GM18498 (cell line): ENCODE data around the gene SHROOM2.
A peak's percentile ranks its signal among the peaks of the same experiment; 100 is the strongest.
"Not testable (repeated sequence)": the region's sequence is repeated elsewhere in the genome, so short reads cannot be mapped to it uniquely, and the experiment has no call there.

ENCODE experiments used
- ATAC-seq: cut with Tn5 transposase; IDR thresholded peaks from one replicate; pipeline ENCODE4 v1.9.1; 2021; ENCODE audit warnings: mild to moderate bottlenecking, moderate library complexity; ENCODE audit not compliant: unreplicated experiment

SHROOM2 gene

DNA sequence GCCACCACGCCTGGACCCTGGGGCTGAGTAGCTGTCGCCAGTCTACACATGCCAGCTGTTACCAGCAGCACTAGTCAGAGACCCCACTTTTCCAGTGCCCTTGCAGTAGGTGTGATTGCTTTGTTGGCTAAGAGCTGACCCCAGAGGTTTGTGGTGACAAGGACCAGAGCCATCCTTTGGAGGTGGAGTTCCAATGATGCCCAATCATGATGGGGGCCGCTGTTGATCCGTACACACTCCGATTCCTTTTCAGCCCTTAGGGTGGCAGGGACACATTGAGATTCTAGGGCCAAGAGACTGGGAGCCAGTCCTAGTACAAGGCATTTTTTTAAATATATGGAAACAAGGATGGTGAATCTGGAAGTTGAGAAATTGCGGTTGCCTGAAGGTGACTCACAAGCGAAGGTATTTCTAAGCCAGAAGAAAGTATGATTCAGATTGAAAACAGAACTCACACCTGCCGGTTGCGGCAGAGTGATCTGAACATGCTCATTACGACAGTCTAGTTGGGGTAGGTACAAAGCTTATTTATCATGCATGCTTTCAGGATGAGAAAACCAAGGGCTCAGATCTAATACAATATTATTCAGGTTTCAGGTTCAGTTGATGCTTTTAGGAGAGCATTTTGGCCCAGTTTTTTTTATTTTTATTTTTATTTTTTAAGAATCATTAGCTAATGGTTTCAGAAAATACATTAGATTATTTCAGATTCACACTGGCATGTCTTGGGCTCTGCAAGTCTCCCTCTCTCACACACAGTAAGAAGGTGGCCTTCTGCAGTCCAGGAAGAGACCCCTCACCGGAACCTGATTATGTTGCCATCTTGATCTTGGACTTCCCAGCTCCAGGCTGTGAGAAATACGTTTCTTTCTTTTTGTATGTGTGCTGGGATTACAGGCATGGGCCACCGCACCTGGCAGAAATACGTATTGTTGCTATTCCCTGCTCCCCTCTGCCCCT, 43.4 kb downstream of the SHROOM2 start:
- ATAC-seq: peak; percentile 96

DNA sequence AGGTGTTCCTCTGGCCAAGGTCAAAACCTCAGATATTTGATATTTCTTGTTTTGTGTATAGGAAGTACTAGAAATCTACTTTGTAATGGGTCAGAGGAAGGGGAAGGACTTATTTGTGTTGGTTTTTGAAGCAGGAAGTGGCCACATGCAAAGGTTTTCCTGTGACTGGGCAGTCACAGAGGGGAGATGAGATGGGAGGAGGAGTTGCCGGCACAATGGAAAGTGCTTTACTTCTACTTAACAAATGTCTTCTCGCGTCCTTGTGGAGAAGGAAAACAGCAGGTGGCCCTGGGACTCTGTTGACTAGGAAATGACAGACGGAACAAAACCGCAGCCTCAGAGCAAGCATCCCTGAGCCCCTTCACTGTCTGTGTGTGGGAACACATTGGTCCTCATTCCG, 46.6 kb downstream of the SHROOM2 start:
- no peak for ATAC-seq

DNA sequence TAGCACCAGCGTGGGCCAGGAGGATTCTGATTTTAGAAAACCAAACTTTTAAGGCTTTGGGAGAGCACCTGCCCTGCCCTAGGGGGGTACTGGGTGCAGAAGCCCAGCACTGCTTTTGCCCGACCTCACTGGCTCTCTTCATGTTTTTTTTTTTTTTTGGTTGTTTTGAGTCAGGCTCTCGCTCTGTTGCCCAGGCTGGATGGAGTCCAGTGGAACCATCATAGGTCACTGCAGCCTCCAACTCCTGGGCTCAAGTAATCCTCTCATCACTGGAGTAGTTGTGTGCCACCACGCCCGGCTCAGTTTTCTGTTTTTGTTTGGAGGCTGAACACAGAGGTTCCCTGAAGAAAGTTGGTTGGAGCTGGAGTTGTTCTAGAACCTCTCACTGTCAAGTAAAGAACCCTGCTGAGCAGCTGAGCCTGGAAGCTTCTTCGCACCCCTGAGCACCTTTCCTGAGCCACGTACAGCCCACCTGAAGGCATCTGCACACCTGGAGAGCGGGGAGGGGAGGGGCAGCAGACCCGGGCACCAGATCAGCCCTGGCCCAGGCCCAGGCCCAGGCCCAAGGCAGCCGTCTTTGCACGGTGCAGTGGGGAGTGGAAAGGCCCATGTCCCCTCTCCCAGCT, 49.5 kb downstream of the SHROOM2 start:
- no peak for ATAC-seq

GRCh38 chrX:9842541-9842940, 56.3 kb downstream of the SHROOM2 start:
- ATAC-seq: no peak

DNA sequence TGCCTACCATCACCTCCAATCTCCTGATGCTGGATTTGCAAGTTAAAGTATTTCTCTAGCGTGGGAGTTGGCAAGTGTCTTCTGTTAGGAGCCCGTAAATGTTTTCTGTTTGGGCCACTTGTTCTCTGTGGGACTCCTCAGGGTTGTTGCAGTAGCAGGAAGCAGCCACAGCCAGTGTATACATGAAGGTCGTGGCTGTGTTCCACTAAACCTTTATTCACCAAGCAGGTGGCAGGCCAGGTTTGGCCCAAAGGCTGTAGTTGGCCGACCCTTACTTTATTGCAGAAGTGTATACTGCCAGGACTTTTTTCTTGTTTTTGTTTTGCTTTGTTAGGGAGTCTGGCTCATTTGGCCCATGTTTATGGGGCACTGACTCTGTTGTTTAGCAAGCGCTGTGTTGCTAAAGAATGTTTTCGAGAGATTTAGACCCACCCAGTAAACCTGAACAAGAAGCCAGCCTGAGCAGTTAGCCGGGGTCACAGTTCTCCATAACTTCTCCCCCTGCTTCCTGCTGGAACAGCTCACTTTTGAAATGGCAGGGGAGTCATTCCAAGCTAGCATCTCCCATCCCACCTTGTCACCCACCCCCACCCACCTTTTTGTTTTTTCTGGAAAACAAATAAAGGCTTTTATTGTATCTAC, 58.8 kb downstream of the SHROOM2 start:
- no peak for ATAC-seq

- no peak for ATAC-seq
These were observed 59.3 kb downstream of the SHROOM2 start for GRCh38 chrX:9845578-9845952.

- ATAC-seq: no peak
These were observed 60.4 kb downstream of the SHROOM2 start for GRCh38 chrX:9846631-9847030.

DNA sequence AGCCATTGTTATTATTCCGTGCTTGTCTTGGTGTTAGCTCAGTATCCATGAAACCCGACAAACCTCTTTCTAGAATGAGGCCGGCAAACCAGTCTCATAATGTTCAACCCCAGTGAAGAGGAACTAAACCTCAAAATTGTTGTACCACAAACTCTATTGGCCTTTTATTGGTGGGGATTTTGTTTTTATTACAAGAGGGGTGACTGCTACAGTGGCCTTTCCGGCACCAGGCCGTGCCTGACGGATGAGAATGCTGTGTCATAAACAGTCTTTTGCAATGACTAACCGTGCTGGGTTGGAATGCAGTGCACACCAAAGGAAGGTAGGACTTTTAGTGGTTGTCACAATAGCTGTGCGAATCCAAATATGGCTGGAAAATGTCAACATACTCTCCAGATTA, 60.8 kb downstream of the SHROOM2 start:
- ATAC-seq: no peak

DNA sequence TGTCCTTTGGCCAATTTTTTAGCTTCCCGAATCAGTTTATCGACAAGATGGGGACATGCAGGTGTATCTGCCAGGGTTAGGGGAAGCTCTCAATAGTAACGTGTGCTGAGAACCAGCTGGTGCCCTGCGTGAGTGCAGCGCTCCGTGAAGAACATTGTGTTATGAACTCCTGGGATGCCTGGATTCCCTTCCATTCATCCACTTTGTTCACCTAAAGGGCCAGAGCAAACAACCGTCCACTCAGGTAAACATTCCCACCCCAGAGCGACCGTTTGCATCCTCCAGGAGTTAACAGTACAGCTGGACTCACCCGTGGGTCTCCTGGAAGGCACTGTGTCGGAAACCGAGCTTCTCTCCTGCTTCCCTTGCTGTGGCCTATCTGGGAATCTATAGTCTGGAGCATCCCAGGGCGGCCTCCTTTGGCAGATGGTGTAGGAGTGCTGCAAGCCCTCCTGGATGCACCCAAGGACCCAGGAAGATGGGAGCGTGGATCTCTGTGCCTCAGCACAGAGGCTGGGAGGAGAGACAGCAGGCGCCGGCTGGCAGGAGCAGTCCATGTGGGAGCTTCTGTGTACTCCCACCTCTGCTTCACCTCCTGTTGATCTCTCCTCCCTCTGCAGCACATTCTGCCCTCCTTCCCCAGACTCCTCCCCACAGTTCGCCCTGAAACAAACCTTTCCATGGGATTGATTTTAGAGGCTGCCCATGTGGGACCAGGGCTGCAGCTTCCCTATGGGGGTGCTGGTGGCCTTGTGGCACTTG, 62.7 kb downstream of the SHROOM2 start:
- no peak for ATAC-seq

GRCh38 chrX:9851890-9852289, 65.7 kb downstream of the SHROOM2 start:
- ATAC-seq: no peak

GRCh38 chrX:9853307-9853706, 67.1 kb downstream of the SHROOM2 start:
- no peak for ATAC-seq

DNA sequence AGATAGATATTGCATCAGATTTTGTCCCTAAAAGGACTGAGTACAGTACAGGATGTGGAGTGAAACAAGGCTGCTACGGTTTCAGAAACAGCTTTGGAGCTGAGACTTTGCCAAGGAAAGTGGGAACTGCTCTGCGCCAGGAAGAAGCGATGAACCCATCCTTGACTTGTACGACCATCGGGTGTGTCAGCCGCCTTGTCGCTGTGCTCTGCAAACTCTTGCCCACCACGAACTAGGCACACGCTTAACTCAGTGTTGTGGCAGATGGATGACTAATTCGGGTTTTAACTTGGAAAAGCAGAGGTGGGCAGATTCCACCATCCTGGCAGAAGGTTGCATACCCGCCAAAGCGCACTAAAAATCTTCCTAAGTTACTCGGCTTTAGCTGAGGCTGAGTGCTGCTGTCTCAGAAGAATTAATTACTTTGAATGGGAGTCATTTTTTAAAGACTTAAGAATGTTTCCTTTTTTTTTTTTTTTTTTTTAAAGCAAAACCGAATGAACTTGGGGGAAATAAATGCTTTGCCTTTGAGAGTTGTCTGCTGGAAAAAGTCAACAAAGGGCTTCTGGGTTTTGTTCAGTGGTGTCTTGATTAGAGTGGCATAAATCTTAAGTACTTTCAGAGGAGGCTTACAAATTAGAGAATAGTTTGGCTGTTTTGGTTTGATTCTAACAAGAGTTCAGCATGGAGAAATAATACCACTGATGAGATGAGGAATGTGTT, 69.5 kb downstream of the SHROOM2 start:
- ATAC-seq: no peak

DNA sequence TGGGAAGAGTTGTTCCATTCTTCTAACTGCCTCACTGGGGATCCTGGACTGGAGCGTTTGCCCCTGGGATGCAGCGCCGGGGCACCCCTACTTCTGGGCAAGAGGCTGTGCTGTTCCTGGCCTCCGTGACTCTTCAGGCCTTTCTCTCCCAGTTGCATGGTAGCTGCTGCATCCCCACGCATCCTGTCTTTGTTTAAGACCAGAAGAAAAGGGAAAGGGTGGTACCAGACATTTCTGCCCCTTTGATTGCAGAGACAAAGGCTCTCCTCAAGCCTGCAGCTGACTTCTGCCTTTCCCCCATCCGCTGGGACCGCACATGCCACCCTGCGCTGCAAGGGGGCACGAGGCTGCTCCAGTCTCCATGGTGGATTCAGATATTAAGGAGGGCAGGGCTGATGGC, 70.4 kb downstream of the SHROOM2 start:
- no peak for ATAC-seq

- ATAC-seq: no peak
These were observed 71.6 kb downstream of the SHROOM2 start for GRCh38 chrX:9857575-9858474.

DNA sequence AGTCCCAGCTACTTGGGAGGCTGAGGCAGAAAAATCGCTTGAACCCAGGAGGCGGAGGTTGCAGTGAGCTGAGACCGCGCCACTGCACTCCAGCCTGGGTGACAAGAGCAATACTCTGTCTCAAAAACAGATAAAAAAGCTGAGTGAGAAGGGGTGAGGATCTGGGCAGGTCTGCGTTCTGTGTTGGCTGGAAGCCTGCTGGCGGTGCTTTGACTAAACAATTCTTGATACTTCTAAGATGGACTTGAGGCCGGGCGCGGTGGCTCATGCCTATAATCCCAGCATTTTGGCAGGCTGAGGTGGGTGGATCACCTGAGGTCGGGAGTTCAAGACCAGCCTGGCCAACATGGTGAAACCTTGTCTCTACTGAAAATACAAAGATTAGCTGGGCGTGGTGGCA, 72.5 kb downstream of the SHROOM2 start:
- ATAC-seq: not testable (repeated sequence)

DNA sequence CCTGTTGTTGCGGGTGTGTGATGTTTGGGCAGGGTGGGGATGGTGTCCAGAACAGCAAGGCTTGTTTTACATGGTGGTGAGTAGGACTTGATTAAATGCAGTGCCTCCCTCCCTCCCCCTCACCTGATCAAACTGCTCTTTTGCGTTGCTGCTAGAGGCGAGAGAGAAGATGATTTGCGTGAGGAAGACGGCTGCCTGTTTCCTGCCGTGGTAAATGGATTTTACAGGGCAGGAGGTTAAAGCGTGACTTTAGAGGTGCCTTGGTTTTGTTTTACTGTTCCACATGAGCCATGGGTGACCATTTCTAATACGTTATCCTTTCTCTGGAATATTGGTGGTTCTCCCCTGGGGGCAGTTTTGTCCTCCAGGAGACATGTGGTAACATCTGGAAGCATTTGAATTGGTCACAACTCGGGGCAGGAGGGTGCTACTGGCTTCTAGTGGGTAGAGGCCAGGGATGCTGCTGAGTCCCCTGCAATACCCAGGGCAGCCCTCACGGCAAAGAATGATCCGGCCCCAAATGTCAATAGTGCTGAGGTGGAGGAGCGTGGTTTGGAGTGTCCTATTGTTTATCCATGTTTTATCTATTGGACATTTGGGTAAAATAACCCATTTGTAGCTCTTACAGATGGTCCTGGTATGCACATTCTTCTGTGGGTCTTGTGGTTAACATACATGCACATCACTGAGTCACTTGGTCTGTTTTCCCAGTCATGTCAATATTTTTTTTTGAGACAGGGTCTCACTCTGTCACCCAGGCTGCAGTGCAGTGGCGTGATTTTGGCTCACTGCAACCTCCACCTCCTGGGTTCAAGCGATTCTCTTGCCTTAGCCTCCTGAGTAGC, 73.7 kb downstream of the SHROOM2 start:
- no peak for ATAC-seq

DNA sequence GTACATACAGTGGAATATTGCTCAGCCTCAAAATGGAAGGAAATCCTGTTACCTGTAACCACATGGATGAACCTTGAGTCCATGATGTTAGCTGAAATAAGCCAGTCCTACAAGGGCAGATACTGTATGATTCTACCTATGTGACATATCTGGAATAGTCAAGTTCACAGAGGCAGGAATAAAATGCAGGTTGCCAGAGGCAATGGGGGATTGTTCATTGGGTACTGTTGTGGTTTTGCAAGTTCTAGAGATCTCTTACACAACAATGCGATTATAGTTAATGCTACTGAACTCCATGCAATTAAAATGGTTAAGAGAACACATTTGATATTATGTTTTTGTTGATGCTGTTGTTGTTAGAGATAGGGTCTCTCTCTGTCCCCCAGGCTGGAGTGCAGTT, 74.6 kb downstream of the SHROOM2 start:
- no peak for ATAC-seq

DNA sequence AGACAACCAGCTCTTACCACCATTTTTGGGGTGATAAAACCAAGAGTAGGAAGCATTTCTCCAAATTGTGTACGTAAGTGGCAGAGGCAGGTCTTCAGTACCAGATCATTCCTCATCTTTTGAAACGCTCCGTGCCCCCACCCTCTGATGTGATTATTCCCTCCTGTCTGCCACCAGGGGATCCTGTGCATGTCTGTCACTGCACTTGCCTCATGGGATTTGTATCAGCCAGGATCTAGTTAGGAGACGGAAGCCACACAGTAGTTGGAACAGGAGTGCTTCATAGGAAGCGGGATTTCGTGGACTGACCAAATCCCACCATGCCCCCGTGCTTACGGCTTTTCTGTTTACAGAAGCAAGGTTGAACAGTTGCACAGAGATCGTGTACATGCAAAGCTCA, 75.5 kb downstream of the SHROOM2 start:
- ATAC-seq: no peak

- ATAC-seq: no peak
These were observed 76.3 kb downstream of the SHROOM2 start for GRCh38 chrX:9862525-9862924.
